ENCODE results near the gene CHN1. TPM values are rescaled to one million over a fixed set of nuclear protein-coding genes. Genes with fewer than 3 reads are reported as not detected.
A peak's percentile ranks its signal among the peaks of the same experiment; 100 is the strongest.

Gene CHN1
- total and polyA plus RNA-seq, 2 experiments from 2014 or later = 64.3 to 70.8 TPM

GRCh38 chr2:174802459-174802858, 202.7 kb downstream of the CHN1 start:
- no peak for DNase-seq (ENCODE audit: low read depth in 1 of 2, low spot score in 1 of 2)
- Histone ChIP-seq H3K36me3 (peaks cover 6% of the 10 kb centered on the region), H3K9me3 (ENCODE audit: low read depth) (no peaks in the 10 kb centered on the region)

DNA sequence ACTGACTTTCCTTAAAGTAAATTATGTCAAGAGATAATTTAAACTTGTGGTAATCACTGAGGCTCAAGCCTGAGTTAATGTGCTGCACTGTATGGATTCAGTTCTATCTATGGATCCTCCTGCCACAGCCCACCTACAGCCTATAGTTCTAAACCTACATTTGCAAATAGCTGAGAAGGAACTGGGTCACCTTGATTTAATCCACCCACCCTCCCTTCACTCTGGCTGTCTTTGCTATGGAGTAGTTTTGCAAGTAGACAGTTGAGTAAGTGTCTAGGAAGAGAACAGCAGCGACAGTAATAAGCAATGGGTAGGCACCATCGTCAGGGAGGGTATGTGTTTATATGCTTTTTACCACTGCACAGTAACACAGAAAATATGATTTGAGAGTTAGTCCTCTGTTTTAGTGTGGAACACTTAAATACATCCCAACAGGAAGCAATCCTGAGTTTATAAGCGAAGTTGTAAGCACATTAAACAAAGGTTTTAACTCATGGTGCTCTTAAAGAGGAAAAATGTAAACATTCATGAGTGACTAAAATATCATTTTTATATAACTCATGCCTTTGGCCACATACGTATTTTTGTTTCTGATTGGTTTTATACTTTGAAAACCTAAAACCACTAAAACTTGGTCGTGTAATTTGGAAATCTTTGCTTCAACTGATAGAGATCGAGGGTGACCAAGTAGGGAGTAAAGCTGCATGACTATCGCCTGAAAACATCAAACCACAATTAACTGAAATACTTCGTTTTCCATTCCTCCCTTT, 204.6 kb downstream of the CHN1 start:
- Histone ChIP-seq H3K4me1 (ENCODE audit: low read depth) (peaks cover 49% of the 10 kb centered on the region), H3K36me3 (peaks cover 6% of the 10 kb centered on the region)

More at GRCh38 chr2:174802459-174802858, 202.7 kb downstream of the CHN1 start:
- Histone ChIP-seq H3K27me3 (no peaks in the 10 kb centered on the region), H3K4me3 (no peak overlapping the region), H3K4me1 (ENCODE audit: low read depth) (peaks cover 56% of the 10 kb centered on the region), H3K27ac (peak overlapping the region; percentile 88)
- TF ChIP-seq, protein P1, sequence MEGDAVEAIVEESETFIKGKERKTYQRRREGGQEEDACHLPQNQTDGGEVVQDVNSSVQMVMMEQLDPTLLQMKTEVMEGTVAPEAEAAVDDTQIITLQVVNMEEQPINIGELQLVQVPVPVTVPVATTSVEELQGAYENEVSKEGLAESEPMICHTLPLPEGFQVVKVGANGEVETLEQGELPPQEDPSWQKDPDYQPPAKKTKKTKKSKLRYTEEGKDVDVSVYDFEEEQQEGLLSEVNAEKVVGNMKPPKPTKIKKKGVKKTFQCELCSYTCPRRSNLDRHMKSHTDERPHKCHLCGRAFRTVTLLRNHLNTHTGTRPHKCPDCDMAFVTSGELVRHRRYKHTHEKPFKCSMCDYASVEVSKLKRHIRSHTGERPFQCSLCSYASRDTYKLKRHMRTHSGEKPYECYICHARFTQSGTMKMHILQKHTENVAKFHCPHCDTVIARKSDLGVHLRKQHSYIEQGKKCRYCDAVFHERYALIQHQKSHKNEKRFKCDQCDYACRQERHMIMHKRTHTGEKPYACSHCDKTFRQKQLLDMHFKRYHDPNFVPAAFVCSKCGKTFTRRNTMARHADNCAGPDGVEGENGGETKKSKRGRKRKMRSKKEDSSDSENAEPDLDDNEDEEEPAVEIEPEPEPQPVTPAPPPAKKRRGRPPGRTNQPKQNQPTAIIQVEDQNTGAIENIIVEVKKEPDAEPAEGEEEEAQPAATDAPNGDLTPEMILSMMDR (IDR thresholded peaks at IDR 0.05; ENCODE audit: low read depth, low read length) = no peak

GRCh38 chr2:174798801-174799200, 206.4 kb downstream of the CHN1 start:
- Histone ChIP-seq H3K27me3 (no peaks in the 10 kb centered on the region), H3K4me1 (ENCODE audit: low read depth) (peaks cover 41% of the 10 kb centered on the region), H3K9me3 (ENCODE audit: low read depth) (no peaks in the 10 kb centered on the region), H3K27ac (no peak overlapping the region), H3K36me3 (peaks cover 6% of the 10 kb centered on the region), H3K4me3 (no peak overlapping the region)
- TF ChIP-seq, protein P1 (IDR thresholded peaks at IDR 0.05; ENCODE audit: low read depth, low read length) = no peak
- DNase-seq (ENCODE audit: low read depth in 1 of 2, low spot score in 1 of 2) = no peak

More for the DNA sequence above, 204.6 kb downstream of the CHN1 start:
- TF ChIP-seq, protein P1 (IDR thresholded peaks at IDR 0.05; ENCODE audit: low read depth, low read length) = no peak
- Histone ChIP-seq H3K4me3 (no peak overlapping the region), H3K9me3 (ENCODE audit: low read depth) (no peaks in the 10 kb centered on the region), H3K27ac (no peak overlapping the region), H3K27me3 (no peaks in the 10 kb centered on the region)
- DNase-seq (ENCODE audit: low read depth in 1 of 2, low spot score in 1 of 2) = no peak

DNA sequence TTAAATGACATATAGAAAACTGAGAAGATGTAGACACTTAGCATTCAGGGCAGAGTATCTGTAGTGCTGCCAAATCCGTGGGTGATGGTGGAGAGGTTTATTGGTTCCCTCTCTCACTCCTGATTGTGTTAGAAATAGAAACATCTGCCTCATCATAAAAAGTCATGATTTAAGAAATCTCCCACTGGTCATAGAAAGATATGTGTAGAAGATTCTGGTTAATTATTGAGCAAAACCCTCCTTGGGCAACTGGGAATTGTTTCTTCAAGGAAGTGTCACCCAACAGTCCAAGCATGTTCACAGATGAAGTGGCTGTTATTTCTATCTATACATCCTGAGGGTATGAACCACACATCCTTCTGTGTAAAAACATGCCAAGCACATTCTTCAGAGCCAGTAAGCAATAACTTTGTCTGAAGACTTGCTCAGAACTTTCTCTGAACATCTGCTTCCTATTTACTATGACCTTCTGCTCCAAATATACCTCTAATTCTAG, 207.4 kb downstream of the CHN1 start:
- no peak for DNase-seq (ENCODE audit: low read depth in 1 of 2, low spot score in 1 of 2)
- H3K27me3 ChIP-seq = no peaks in the 10 kb centered on the region
- H3K36me3 ChIP-seq = peaks cover 6% of the 10 kb centered on the region
- H3K9me3 ChIP-seq (ENCODE audit: low read depth) = no peaks in the 10 kb centered on the region
- peaks cover 31% of the 10 kb centered on the region for H3K4me1 ChIP-seq (ENCODE audit: low read depth)
- TF ChIP-seq, protein P1 (IDR thresholded peaks at IDR 0.05; ENCODE audit: low read depth, low read length) = no peak
- H3K27ac ChIP-seq = no peak overlapping the region
- no peak overlapping the region for H3K4me3 ChIP-seq

GRCh38 chr2:174796319-174796771, 208.8 kb downstream of the CHN1 start:
- H3K9me3 ChIP-seq (ENCODE audit: low read depth) = no peaks in the 10 kb centered on the region
- peaks cover 27% of the 10 kb centered on the region for H3K4me1 ChIP-seq (ENCODE audit: low read depth)
- no peak overlapping the region for H3K4me3 ChIP-seq
- peaks cover 6% of the 10 kb centered on the region for H3K36me3 ChIP-seq
- TF ChIP-seq, protein P1 (IDR thresholded peaks at IDR 0.05; ENCODE audit: low read depth, low read length) = no peak
- H3K27ac ChIP-seq = no peak overlapping the region
- DNase-seq (ENCODE audit: low read depth in 1 of 2, low spot score in 1 of 2) = no peak
- no peaks in the 10 kb centered on the region for H3K27me3 ChIP-seq

Data from cardiac muscle cell (in vitro differentiated cells and primary cell).